Measurements from ENCODE around the gene CCNT1.
A peak's percentile ranks its signal among the peaks of the same experiment; 100 is the strongest.
"Not testable (repeated sequence)": the region's sequence is repeated elsewhere in the genome, so short reads cannot be mapped to it uniquely, and the experiment has no call there.

Gene CCNT1

GRCh38 chr12:48716493-48717251 lies at the start of gene CCNT1:
Gene CCNT1, minus strand, starts transcription at chr12:48716707. Its CDS starts 32 bp downstream, at chr12:48716675.
- DNase-seq (ENCODE audit: low read depth in 2 of 2, low spot score in 1 of 2), result peak; percentile 94 to 96

- no peak for DNase-seq (ENCODE audit: low read depth in 2 of 2, low spot score in 1 of 2)
Observed at GRCh38 chr12:48765753-48766162, 49.3 kb upstream of the CCNT1 start.

GRCh38 chr12:48764521-48764920 lies 48.0 kb upstream of the CCNT1 start:
- DNase-seq (ENCODE audit: low read depth in 2 of 2, low spot score in 1 of 2), result no peak

- no peak for DNase-seq (ENCODE audit: low read depth in 2 of 2, low spot score in 1 of 2)
Observed at GRCh38 chr12:48758737-48759136, 42.2 kb upstream of the CCNT1 start.

- no peak for DNase-seq (ENCODE audit: low read depth in 2 of 2, low spot score in 1 of 2)
Observed at GRCh38 chr12:48758186-48758585, 41.7 kb upstream of the CCNT1 start.

GRCh38 chr12:48750769-48751356 lies 34.4 kb upstream of the CCNT1 start:
- DNase-seq (ENCODE audit: low read depth in 2 of 2, low spot score in 1 of 2), result no peak

- DNase-seq (ENCODE audit: low read depth in 2 of 2, low spot score in 1 of 2), result no peak
Observed at GRCh38 chr12:48750215-48750614, 33.7 kb upstream of the CCNT1 start.

GRCh38 chr12:48744251-48745008 lies 27.9 kb upstream of the CCNT1 start:
- DNase-seq (ENCODE audit: low read depth in 2 of 2, low spot score in 1 of 2), result no peak

GRCh38 chr12:48739618-48740269 lies 23.2 kb upstream of the CCNT1 start:
- DNase-seq (ENCODE audit: low read depth in 2 of 2, low spot score in 1 of 2), result no peak

- DNase-seq (ENCODE audit: low read depth in 2 of 2, low spot score in 1 of 2), result no peak
Observed at GRCh38 chr12:48736456-48736855, 19.9 kb upstream of the CCNT1 start.

GRCh38 chr12:48728807-48729206 lies 12.3 kb upstream of the CCNT1 start:
- no peak for DNase-seq (ENCODE audit: low read depth in 2 of 2, low spot score in 1 of 2)

GRCh38 chr12:48720737-48721136 lies 4.2 kb upstream of the CCNT1 start:
- DNase-seq (ENCODE audit: low read depth in 2 of 2, low spot score in 1 of 2), result not testable (repeated sequence)

GRCh38 chr12:48720171-48720570 lies 3.7 kb upstream of the CCNT1 start:
- DNase-seq (ENCODE audit: low read depth in 2 of 2, low spot score in 1 of 2), result not testable (repeated sequence)

- not testable (repeated sequence) for DNase-seq (ENCODE audit: low read depth in 2 of 2, low spot score in 1 of 2)
Observed at GRCh38 chr12:48719002-48719401, 2.5 kb upstream of the CCNT1 start.

- DNase-seq (ENCODE audit: low read depth in 2 of 2, low spot score in 1 of 2), result no peak
Observed at GRCh38 chr12:48717252-48717695, 767 bp upstream of the CCNT1 start.

GRCh38 chr12:48716168-48716492 lies 377 bp downstream of the CCNT1 start:
- no peak for DNase-seq (ENCODE audit: low read depth in 2 of 2, low spot score in 1 of 2)

GRCh38 chr12:48712209-48712608 lies 4.3 kb downstream of the CCNT1 start:
- DNase-seq (ENCODE audit: low read depth in 2 of 2, low spot score in 1 of 2), result no peak

GRCh38 chr12:48698822-48699221 lies 17.7 kb downstream of the CCNT1 start:
- DNase-seq (ENCODE audit: low read depth in 2 of 2, low spot score in 1 of 2), result not testable (repeated sequence)

- DNase-seq (ENCODE audit: low read depth in 2 of 2, low spot score in 1 of 2), result no peak
Observed at GRCh38 chr12:48696626-48697025, 19.9 kb downstream of the CCNT1 start.

GRCh38 chr12:48695859-48696258 lies 20.6 kb downstream of the CCNT1 start:
- DNase-seq (ENCODE audit: low read depth in 2 of 2, low spot score in 1 of 2), result no peak

GRCh38 chr12:48694038-48694437 lies 22.5 kb downstream of the CCNT1 start:
- no peak for DNase-seq (ENCODE audit: low read depth in 2 of 2, low spot score in 1 of 2)

GRCh38 chr12:48693572-48693971 lies 22.9 kb downstream of the CCNT1 start:
- no peak for DNase-seq (ENCODE audit: low read depth in 2 of 2, low spot score in 1 of 2)

All from stimulated activated CD8-positive, alpha-beta memory T cell treated with anti-CD3 and anti-CD28 coated beads, Interleukin-4, amount 100 ng/mL, for 1 hour (primary cell).